NCI-H748 (cell line): Measurements from ENCODE around the gene AGTRAP.

Experiments used
- DNase-seq: peaks from one replicate; lab custom pipeline; 2025; ENCODE audit not compliant: unreplicated experiment; lab: John Stamatoyannopoulos, UW

The AGTRAP gene

GRCh38 chr1:11761285-11761684 lies 25.3 kb downstream of the AGTRAP start:
- no peak for DNase-seq

GRCh38 chr1:11761988-11762406 lies 26.1 kb downstream of the AGTRAP start, which contains the start of gene C1orf167:
TSS of gene C1orf167 (plus strand) at chr1:11762193. CDS start at chr1:11764401, 2,208 bp downstream.
- peak; percentile 47 for DNase-seq

GRCh38 chr1:11764115-11764514 lies 28.2 kb downstream of the AGTRAP start:
- DNase-seq = no peak

- no peak for DNase-seq
Observed at GRCh38 chr1:11764519-11764918, 28.6 kb downstream of the AGTRAP start.

- no peak for DNase-seq
Observed at GRCh38 chr1:11765661-11766428, 29.9 kb downstream of the AGTRAP start.

- DNase-seq = no peak
Observed at GRCh38 chr1:11766429-11766776, 30.5 kb downstream of the AGTRAP start.

- no peak for DNase-seq
Observed at GRCh38 chr1:11767922-11768704, 32.2 kb downstream of the AGTRAP start.

- no peak for DNase-seq
Observed at GRCh38 chr1:11768821-11769220, 32.9 kb downstream of the AGTRAP start.

GRCh38 chr1:11769274-11769673 lies 33.3 kb downstream of the AGTRAP start:
- DNase-seq = no peak

- no peak for DNase-seq
Observed at GRCh38 chr1:11770011-11770410, 34.1 kb downstream of the AGTRAP start.

GRCh38 chr1:11771481-11772043 lies 35.6 kb downstream of the AGTRAP start:
- DNase-seq = no peak

- DNase-seq = no peak
Observed at GRCh38 chr1:11772458-11772857, 36.5 kb downstream of the AGTRAP start.

GRCh38 chr1:11774753-11775152 lies 38.8 kb downstream of the AGTRAP start:
- no peak for DNase-seq

- DNase-seq = no peak
Observed at GRCh38 chr1:11777658-11778322, 41.9 kb downstream of the AGTRAP start.

GRCh38 chr1:11778336-11778735 lies 42.4 kb downstream of the AGTRAP start:
- no peak for DNase-seq

GRCh38 chr1:11778844-11779623 lies 43.1 kb downstream of the AGTRAP start:
- DNase-seq = no peak

GRCh38 chr1:11779715-11780379 lies 43.9 kb downstream of the AGTRAP start:
- DNase-seq = no peak

- no peak for DNase-seq
Observed at GRCh38 chr1:11780380-11781147, 44.6 kb downstream of the AGTRAP start.

- no peak for DNase-seq
Observed at GRCh38 chr1:11781297-11781696, 45.4 kb downstream of the AGTRAP start.
